Measurements from ENCODE around the gene MED13L.

GRCh38 chr12:116309343-116309742, 31.9 kb upstream of the MED13L start:
- TF ChIP-seq ZNF274 (IDR thresholded peaks at IDR 0.05; ENCODE audit: borderline replicate concordance, extremely low read depth, low read length) (no peak), YY1 (IDR thresholded peaks at IDR 0.05; ENCODE audit: low read depth, low read length) (no peak), CEBPB (IDR thresholded peaks at IDR 0.05; ENCODE audit: low read depth, low read length) (no peak), POLR2A (IDR thresholded peaks at IDR 0.05; ENCODE audit: control extremely low read depth in 1 of 2, low read depth in 2 of 2, low read length in 2 of 2) (no peak)
- TF ChIP-seq, protein P1, sequence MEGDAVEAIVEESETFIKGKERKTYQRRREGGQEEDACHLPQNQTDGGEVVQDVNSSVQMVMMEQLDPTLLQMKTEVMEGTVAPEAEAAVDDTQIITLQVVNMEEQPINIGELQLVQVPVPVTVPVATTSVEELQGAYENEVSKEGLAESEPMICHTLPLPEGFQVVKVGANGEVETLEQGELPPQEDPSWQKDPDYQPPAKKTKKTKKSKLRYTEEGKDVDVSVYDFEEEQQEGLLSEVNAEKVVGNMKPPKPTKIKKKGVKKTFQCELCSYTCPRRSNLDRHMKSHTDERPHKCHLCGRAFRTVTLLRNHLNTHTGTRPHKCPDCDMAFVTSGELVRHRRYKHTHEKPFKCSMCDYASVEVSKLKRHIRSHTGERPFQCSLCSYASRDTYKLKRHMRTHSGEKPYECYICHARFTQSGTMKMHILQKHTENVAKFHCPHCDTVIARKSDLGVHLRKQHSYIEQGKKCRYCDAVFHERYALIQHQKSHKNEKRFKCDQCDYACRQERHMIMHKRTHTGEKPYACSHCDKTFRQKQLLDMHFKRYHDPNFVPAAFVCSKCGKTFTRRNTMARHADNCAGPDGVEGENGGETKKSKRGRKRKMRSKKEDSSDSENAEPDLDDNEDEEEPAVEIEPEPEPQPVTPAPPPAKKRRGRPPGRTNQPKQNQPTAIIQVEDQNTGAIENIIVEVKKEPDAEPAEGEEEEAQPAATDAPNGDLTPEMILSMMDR (IDR thresholded peaks at IDR 0.05; ENCODE audit: control extremely low read depth in 1 of 3, insufficient read depth in 1 of 3, low read depth in 1 of 3, low read length in 3 of 3): no peak
- TF ChIP-seq, protein P2, sequence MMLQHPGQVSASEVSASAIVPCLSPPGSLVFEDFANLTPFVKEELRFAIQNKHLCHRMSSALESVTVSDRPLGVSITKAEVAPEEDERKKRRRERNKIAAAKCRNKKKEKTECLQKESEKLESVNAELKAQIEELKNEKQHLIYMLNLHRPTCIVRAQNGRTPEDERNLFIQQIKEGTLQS (IDR thresholded peaks at IDR 0.05; ENCODE audit: insufficient read depth, low read depth, low read length): no peak
